ENCODE data around the gene CRK.

Gene CRK

GRCh38 chr17:1482680-1483079, 26.6 kb upstream of the CRK start:
- Histone ChIP-seq H2AFZ (ENCODE audit: low read depth, low read length) (no peak overlapping the region), H3K36me3 (replicated peaks; ENCODE audit: low read depth, low read length) (peaks cover 2% of the 10 kb centered on the region), H4K20me1 (ENCODE audit: insufficient read depth, low read length) (peaks cover 3% of the 10 kb centered on the region; the same call in 1 of the 2 replicates), H3K4me2 (ENCODE audit: low read length) (no peak overlapping the region), H3K79me2 (ENCODE audit: low read length) (0 out of 2 replicates have a peak, but pooled peaks cover 3% of the 10 kb centered on the region), H3K4me1 (ENCODE audit: low read length) (peaks cover 13% of the 10 kb centered on the region), H3K4me3 (ENCODE audit: low read length) (no peak overlapping the region), H3K27me3 (ENCODE audit: low read depth, low read length) (no peaks in the 10 kb centered on the region), H3K27ac (ENCODE audit: low read length) (no peak overlapping the region), H3K9me3 (ENCODE audit: insufficient read depth, low read length) (no peaks in the 10 kb centered on the region), H3K9ac (ENCODE audit: low read length) (no peak overlapping the region)
- TF ChIP-seq EZH2phosphoT487 (IDR thresholded peaks at IDR 0.05; ENCODE audit: low read depth) = no peak
- no peak for TF ChIP-seq CTCF (IDR thresholded peaks at IDR 0.05; ENCODE audit: low read depth, low read length)

- Histone ChIP-seq H3K9ac (ENCODE audit: low read length) (no peak overlapping the region), H3K79me2 (ENCODE audit: low read length) (0 out of 2 replicates have a peak, but pooled peaks cover 3% of the 10 kb centered on the region), H3K27ac (ENCODE audit: low read length) (no peak overlapping the region), H2AFZ (ENCODE audit: low read depth, low read length) (no peak overlapping the region), H4K20me1 (ENCODE audit: insufficient read depth, low read length) (peaks cover 3% of the 10 kb centered on the region; the same call in 1 of the 2 replicates), H3K4me2 (ENCODE audit: low read length) (no peak overlapping the region), H3K36me3 (replicated peaks; ENCODE audit: low read depth, low read length) (peaks cover 2% of the 10 kb centered on the region), H3K4me3 (ENCODE audit: low read length) (no peak overlapping the region), H3K27me3 (ENCODE audit: low read depth, low read length) (no peaks in the 10 kb centered on the region), H3K4me1 (ENCODE audit: low read length) (peaks cover 8% of the 10 kb centered on the region), H3K9me3 (ENCODE audit: insufficient read depth, low read length) (no peaks in the 10 kb centered on the region)
- no peak for TF ChIP-seq EZH2phosphoT487 (IDR thresholded peaks at IDR 0.05; ENCODE audit: low read depth)
- no peak for TF ChIP-seq CTCF (IDR thresholded peaks at IDR 0.05; ENCODE audit: low read depth, low read length)
Observed at GRCh38 chr17:1481736-1482135, 25.7 kb upstream of the CRK start.

DNA sequence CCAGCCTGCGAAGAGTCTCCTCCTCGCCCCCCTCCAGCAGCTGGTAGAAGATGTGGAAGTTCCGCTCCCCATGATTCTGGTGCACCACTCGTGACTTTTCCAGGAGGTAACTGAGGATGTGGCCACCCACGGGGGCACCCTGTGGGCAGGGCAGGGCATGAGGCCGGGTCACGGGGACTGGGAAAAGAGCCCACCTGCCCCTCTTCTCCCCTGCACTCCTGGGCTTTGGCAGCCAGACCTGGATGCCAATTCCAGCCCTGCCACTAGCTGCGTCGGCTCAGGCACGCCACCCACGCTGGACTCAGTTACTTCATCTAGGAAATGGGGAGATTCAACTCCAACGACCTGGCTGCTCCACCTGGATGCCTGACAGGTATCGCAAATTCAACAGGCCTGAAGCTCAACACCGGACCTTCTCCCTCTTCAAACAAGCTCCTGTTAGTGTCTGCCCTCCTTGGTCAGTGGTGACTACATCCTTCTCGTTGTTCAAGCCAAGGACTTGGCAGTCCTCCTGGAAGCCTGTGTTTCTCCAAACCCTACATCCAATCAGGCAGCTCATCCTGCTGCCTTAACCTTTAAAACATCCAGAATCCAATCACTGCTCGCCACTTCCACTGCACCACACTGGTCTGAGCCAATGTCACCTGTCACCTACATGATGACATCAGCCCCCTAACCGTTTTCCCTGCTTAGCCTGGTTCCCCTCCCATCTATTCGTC, 24.9 kb upstream of the CRK start:
- TF ChIP-seq EZH2phosphoT487 (IDR thresholded peaks at IDR 0.05; ENCODE audit: low read depth) (no peak), CTCF (IDR thresholded peaks at IDR 0.05; ENCODE audit: low read depth, low read length) (no peak)
- Histone ChIP-seq H3K4me3 (ENCODE audit: low read length) (no peak overlapping the region), H3K36me3 (replicated peaks; ENCODE audit: low read depth, low read length) (peaks cover 2% of the 10 kb centered on the region), H3K9me3 (ENCODE audit: insufficient read depth, low read length) (no peaks in the 10 kb centered on the region), H3K4me2 (ENCODE audit: low read length) (no peak overlapping the region), H2AFZ (ENCODE audit: low read depth, low read length) (no peak overlapping the region), H4K20me1 (ENCODE audit: insufficient read depth, low read length) (peaks cover 3% of the 10 kb centered on the region; the same call in 1 of the 2 replicates), H3K9ac (ENCODE audit: low read length) (no peak overlapping the region), H3K27ac (ENCODE audit: low read length) (no peak overlapping the region), H3K4me1 (ENCODE audit: low read length) (peaks cover 6% of the 10 kb centered on the region), H3K79me2 (ENCODE audit: low read length) (0 out of 2 replicates have a peak, but pooled peaks cover 3% of the 10 kb centered on the region), H3K27me3 (ENCODE audit: low read depth, low read length) (no peaks in the 10 kb centered on the region)

- Histone ChIP-seq H3K9me3 (ENCODE audit: insufficient read depth, low read length) (no peaks in the 10 kb centered on the region), H2AFZ (ENCODE audit: low read depth, low read length) (no peak overlapping the region), H3K9ac (ENCODE audit: low read length) (no peak overlapping the region), H3K4me3 (ENCODE audit: low read length) (no peak overlapping the region), H3K27ac (ENCODE audit: low read length) (no peak overlapping the region), H4K20me1 (ENCODE audit: insufficient read depth, low read length) (no peaks in the 10 kb centered on the region), H3K27me3 (ENCODE audit: low read depth, low read length) (no peaks in the 10 kb centered on the region), H3K4me1 (ENCODE audit: low read length) (peaks cover 9% of the 10 kb centered on the region), H3K4me2 (ENCODE audit: low read length) (no peak overlapping the region), H3K79me2 (ENCODE audit: low read length) (no peaks in the 10 kb centered on the region), H3K36me3 (replicated peaks; ENCODE audit: low read depth, low read length) (peaks cover 2% of the 10 kb centered on the region)
- TF ChIP-seq CTCF (IDR thresholded peaks at IDR 0.05; ENCODE audit: low read depth, low read length) (no peak), EZH2phosphoT487 (IDR thresholded peaks at IDR 0.05; ENCODE audit: low read depth) (no peak)
Observed at GRCh38 chr17:1478418-1478817, 22.4 kb upstream of the CRK start.

All from OCI-LY3 (cell line).